Measurements from ENCODE around the gene HTR1D.
A peak's percentile ranks its signal among the peaks of the same experiment; 100 is the strongest.

The HTR1D gene

DNA sequence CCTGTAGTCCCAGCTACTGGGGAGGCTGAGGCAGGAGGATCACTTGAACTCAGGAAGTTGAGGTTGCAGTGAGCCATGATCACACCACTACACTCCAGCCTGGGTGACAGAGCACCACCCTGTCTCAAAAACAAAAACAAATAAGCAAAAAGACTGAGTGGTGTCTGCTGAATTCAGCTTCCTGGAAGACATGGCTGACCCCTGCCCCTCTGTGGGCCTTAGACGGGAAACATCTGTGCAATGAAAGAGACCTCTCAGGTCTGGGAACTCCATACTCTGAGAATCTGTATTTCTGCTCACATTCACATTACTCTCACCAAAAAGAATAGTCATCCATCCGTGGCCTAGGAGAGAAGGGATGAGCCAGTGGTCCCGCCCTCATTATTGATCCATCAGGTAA is 2.0 kb downstream of the HTR1D start:
- TF ChIP-seq, protein P1, sequence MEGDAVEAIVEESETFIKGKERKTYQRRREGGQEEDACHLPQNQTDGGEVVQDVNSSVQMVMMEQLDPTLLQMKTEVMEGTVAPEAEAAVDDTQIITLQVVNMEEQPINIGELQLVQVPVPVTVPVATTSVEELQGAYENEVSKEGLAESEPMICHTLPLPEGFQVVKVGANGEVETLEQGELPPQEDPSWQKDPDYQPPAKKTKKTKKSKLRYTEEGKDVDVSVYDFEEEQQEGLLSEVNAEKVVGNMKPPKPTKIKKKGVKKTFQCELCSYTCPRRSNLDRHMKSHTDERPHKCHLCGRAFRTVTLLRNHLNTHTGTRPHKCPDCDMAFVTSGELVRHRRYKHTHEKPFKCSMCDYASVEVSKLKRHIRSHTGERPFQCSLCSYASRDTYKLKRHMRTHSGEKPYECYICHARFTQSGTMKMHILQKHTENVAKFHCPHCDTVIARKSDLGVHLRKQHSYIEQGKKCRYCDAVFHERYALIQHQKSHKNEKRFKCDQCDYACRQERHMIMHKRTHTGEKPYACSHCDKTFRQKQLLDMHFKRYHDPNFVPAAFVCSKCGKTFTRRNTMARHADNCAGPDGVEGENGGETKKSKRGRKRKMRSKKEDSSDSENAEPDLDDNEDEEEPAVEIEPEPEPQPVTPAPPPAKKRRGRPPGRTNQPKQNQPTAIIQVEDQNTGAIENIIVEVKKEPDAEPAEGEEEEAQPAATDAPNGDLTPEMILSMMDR (IDR thresholded peaks at IDR 0.05; ENCODE audit: insufficient read depth, low read length, poor library complexity, severe bottlenecking) = no peak
- no peak overlapping the region for H3K4me3 ChIP-seq (replicated peaks; ENCODE audit: low read depth, low read length)
- H3K27me3 ChIP-seq (replicated peaks; ENCODE audit: control insufficient read depth, insufficient read depth, low read length) = peaks cover 1% of the 10 kb centered on the region; the same call in 1 of the 2 replicates
- H3K36me3 ChIP-seq (ENCODE audit: control insufficient read depth, insufficient read depth, low read length) = no peaks in the 10 kb centered on the region
- no peak for DNase-seq (ENCODE audit: extremely low read depth, insufficient read length)

DNA sequence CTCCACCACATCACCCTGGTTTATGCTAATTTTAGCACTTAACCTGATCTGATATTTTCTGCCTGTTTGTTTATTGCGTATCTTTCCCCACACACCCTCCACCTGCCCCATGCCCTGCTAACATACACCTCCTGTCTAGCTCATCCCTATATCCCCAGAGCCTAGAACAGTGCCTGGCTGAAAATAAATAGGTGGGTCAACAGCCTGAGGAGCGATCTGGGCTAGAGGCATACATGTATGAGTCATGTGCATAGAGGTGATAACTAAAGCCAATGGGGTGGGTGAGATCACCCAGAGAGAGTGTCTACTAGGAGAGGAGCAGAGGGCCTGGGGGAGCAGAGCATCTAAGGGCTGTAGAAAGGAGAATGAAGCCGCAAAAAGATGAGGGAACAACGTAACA is 2.7 kb downstream of the HTR1D start:
- Histone ChIP-seq H3K4me3 (replicated peaks; ENCODE audit: low read depth, low read length) (no peak overlapping the region), H3K27me3 (replicated peaks; ENCODE audit: control insufficient read depth, insufficient read depth, low read length) (peaks cover 1% of the 10 kb centered on the region; the same call in 1 of the 2 replicates), H3K36me3 (ENCODE audit: control insufficient read depth, insufficient read depth, low read length) (no peaks in the 10 kb centered on the region)
- DNase-seq (ENCODE audit: extremely low read depth, insufficient read length) = no peak
- TF ChIP-seq, protein P1 (IDR thresholded peaks at IDR 0.05; ENCODE audit: insufficient read depth, low read length, poor library complexity, severe bottlenecking) = no peak

DNA sequence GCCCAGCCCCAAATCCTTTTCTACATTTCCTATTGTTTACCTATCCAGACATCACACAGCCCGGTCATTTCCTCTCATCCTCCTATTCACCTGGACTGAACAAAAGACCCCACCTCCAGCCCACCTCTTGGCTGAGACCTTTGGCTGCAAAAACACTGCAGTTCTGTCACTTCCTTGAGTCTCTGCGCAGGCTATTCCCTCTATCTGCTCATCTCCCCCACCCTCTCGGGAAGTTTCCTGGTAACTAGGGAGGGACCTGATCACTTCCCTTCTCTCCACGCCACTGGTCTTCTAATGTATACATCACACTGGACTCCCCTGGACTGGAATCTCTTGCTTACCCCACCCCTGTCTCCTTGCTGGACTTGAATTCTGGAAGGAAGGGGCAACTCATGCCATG is 5.3 kb downstream of the HTR1D start:
- H3K27me3 ChIP-seq (replicated peaks; ENCODE audit: control insufficient read depth, insufficient read depth, low read length) = no peaks in the 10 kb centered on the region; the same call in 1 of the 2 replicates
- no peak overlapping the region for H3K4me3 ChIP-seq (replicated peaks; ENCODE audit: low read depth, low read length)
- H3K36me3 ChIP-seq (ENCODE audit: control insufficient read depth, insufficient read depth, low read length) = no peaks in the 10 kb centered on the region
- DNase-seq (ENCODE audit: extremely low read depth, insufficient read length) = no peak
- TF ChIP-seq, protein P1 (IDR thresholded peaks at IDR 0.05; ENCODE audit: insufficient read depth, low read length, poor library complexity, severe bottlenecking) = no peak

DNA sequence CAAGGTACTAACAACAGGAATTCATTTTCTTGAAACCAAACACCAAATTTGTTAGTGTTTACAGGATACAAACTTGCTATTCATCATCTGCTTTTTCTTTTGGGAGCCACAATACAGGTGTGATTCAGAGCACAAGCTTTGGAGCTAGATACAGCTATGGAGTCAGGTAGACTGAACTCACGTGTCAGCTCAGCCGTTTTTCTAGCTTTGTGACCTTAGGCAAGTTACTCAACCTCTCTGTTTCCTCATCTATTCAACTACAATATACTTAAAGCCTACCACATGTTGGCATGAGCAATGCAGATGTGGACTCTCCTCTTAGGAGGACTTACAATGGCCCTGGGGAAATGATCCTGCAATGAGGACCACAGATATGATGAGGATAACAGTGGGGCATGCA is 6.3 kb downstream of the HTR1D start:
- no peak for DNase-seq (ENCODE audit: extremely low read depth, insufficient read length)
- TF ChIP-seq, protein P1 (IDR thresholded peaks at IDR 0.05; ENCODE audit: insufficient read depth, low read length, poor library complexity, severe bottlenecking) = no peak
- H3K27me3 ChIP-seq (replicated peaks; ENCODE audit: control insufficient read depth, insufficient read depth, low read length) = no peaks in the 10 kb centered on the region; the same call in 1 of the 2 replicates
- H3K4me3 ChIP-seq (replicated peaks; ENCODE audit: low read depth, low read length) = no peak overlapping the region
- no peaks in the 10 kb centered on the region for H3K36me3 ChIP-seq (ENCODE audit: control insufficient read depth, insufficient read depth, low read length)

DNA sequence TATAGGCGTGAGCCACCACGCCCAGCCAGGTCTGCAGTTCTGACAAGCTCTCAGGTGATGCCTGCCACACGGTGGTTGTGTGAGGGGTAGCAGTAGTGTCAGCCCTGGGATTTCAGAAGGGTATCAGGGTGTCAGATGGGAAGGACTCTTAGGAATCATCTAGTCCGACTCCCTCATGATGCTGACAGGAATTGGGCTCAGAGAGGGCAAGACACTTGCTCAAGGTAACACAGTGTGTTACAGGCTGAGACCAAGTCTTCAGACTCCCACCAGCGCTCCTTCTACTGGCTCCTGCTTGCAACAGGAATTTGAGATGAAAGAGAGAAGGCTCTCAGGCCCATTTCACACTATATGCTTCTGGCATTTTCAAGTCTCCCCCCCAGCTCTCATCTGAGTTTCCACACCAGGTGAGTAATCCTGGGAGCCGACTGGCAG is 6.9 kb downstream of the HTR1D start:
- no peak for DNase-seq (ENCODE audit: extremely low read depth, insufficient read length)
- Histone ChIP-seq H3K36me3 (ENCODE audit: control insufficient read depth, insufficient read depth, low read length) (no peaks in the 10 kb centered on the region), H3K27me3 (replicated peaks; ENCODE audit: control insufficient read depth, insufficient read depth, low read length) (no peaks in the 10 kb centered on the region), H3K4me3 (replicated peaks; ENCODE audit: low read depth, low read length) (no peak overlapping the region)
- TF ChIP-seq, protein P1 (IDR thresholded peaks at IDR 0.05; ENCODE audit: insufficient read depth, low read length, poor library complexity, severe bottlenecking) = peak; percentile 30

DNA sequence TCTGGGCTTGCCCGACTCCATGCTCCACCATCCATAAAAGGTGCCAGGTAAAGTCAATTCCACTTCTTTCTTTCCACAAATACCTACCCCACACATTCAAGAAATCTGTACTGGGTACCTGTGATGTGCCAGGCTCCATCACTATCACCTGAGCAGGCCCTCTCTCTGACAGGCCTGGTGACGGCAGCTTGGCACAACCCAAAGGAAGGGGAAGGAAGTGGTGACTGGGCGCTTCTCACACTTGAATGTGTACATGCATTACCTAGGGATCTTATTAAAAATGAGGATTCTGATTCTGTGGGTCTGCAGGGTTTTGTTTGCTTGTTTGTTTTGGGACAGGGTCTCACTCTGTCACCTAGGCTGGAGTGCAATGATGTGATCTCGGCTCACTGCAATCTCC is 7.5 kb downstream of the HTR1D start:
- no peak for DNase-seq (ENCODE audit: extremely low read depth, insufficient read length)
- H3K36me3 ChIP-seq (ENCODE audit: control insufficient read depth, insufficient read depth, low read length) = no peaks in the 10 kb centered on the region

More for the DNA sequence above, 7.5 kb downstream of the HTR1D start:
- no peak overlapping the region for H3K4me3 ChIP-seq (replicated peaks; ENCODE audit: low read depth, low read length)
- no peaks in the 10 kb centered on the region for H3K27me3 ChIP-seq (replicated peaks; ENCODE audit: control insufficient read depth, insufficient read depth, low read length)
- TF ChIP-seq, protein P1 (IDR thresholded peaks at IDR 0.05; ENCODE audit: insufficient read depth, low read length, poor library complexity, severe bottlenecking) = no peak
